GM23338 (cell line): ENCODE results near the gene CHRNA4.
A peak's percentile ranks its signal among the peaks of the same experiment; 100 is the strongest.

Source experiments
- CREB1 ChIP-seq: fragments of 250-450 bp; sonication (Bioruptor Pico); IDR thresholded peaks from 2 replicates; pipeline ENCODE4 v1.5.0; 2020; ENCODE audit warnings: low read depth, mild to moderate bottlenecking, moderate library complexity
- ETS1 ChIP-seq: IDR thresholded peaks from 2 replicates; pipeline ENCODE4 v1.6.1; 2016; ENCODE audit warnings: antibody characterized with exemption
- EZH2 ChIP-seq: fragments of 200-600 bp; sonication (generic); IDR thresholded peaks from one replicate; pipeline ENCODE4 v1.8.0; 2017; ENCODE audit warnings: antibody characterized with exemption, mild to moderate bottlenecking, low read depth; ENCODE audit not compliant: unreplicated experiment
- EZH2phosphoT487 ChIP-seq: fragments of 200-600 bp; sonication (generic); IDR thresholded peaks from one replicate; pipeline ENCODE4 v1.8.1; 2018; ENCODE audit warnings: antibody characterized with exemption; ENCODE audit not compliant: unreplicated experiment
- JUNB ChIP-seq: IDR thresholded peaks from one replicate; pipeline ENCODE4 v1.6.1; 2016; ENCODE audit warnings: antibody characterized with exemption; ENCODE audit not compliant: unreplicated experiment
- NANOG ChIP-seq: IDR thresholded peaks from 2 replicates; pipeline ENCODE4 v1.6.1; 2016; ENCODE audit warnings: antibody characterized with exemption, borderline replicate concordance
- POLR2AphosphoS5 ChIP-seq: IDR thresholded peaks from 2 replicates; pipeline ENCODE4 v1.6.1; 2016; ENCODE audit warnings: antibody characterized with exemption, low read depth
- STAT1 ChIP-seq: IDR thresholded peaks from one replicate; pipeline ENCODE4 v1.6.1; 2016; ENCODE audit warnings: antibody characterized with exemption; ENCODE audit not compliant: unreplicated experiment
- ZNF114 ChIP-seq: fragments of 250-450 bp; sonication (Bioruptor Pico); IDR thresholded peaks from 2 replicates; pipeline ENCODE4 v1.5.0; 2020; ENCODE audit warnings: mild to moderate bottlenecking, moderate library complexity
- ZNF331 ChIP-seq: fragments of 250-450 bp; sonication (Bioruptor Pico); IDR thresholded peaks from 2 replicates; pipeline ENCODE4 v1.5.0; 2020; ENCODE audit warnings: low read depth, mild to moderate bottlenecking, moderate library complexity
- TF ChIP-seq, protein P1 (sequence below), 2 experiments: fragments of 200-600 bp in 1 of 2; sonication (generic) in 1 of 2; conservative IDR thresholded peaks; 2 replicates each; pipeline versions ENCODE4 v1.5.1 to v1.6.1; 2016 to 2017; ENCODE audit warnings: antibody characterized with exemption in 2 of 2, low read depth in 2 of 2, mild to moderate bottlenecking in 2 of 2, moderate library complexity in 1 of 2
- TF ChIP-seq, protein P2 (sequence below): IDR thresholded peaks from one replicate; pipeline ENCODE4 v1.6.1; 2018; ENCODE audit warnings: antibody characterized with exemption; ENCODE audit not compliant: unreplicated experiment
- TF ChIP-seq, protein P3 (sequence below): fragments of 250-450 bp; sonication (Bioruptor Pico); IDR thresholded peaks from 2 replicates; pipeline ENCODE4 v1.5.0; 2020; ENCODE audit warnings: mild to moderate bottlenecking, moderate library complexity

DNA sequence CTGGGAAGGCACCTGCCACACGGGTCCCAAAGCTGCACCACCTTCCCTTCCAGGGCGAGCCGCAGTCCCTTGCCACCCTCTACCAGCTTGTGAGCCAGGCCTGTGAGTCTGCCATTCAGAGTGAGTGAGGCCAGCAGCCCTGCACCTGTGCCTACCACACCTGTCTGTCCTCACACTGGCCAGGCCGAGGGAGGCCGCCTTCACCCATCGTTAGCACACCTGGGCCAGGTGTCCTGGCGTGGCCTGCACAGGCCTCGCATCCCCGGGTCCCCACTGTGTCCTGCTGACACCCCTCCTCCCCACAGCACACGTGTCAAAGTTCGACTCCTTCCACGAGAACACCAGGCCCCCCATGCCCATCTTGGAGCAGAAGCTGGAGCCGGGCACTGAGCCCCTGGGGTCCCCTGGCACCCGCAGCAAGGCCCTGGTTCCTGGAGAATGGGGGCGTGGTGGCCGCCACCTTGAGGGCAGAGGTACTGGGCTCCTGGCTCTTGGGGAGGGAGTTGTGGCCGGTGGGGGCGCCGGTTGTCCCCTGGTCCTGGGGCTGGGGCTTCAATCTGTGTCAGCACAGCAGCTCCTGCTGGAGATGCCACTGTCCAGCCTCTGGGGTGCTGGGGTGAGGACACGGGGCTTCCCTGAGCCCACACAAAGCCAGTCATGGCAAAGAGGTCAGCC lies 33.0 kb downstream of the CHRNA4 start:
- TF ChIP-seq, protein P1, sequence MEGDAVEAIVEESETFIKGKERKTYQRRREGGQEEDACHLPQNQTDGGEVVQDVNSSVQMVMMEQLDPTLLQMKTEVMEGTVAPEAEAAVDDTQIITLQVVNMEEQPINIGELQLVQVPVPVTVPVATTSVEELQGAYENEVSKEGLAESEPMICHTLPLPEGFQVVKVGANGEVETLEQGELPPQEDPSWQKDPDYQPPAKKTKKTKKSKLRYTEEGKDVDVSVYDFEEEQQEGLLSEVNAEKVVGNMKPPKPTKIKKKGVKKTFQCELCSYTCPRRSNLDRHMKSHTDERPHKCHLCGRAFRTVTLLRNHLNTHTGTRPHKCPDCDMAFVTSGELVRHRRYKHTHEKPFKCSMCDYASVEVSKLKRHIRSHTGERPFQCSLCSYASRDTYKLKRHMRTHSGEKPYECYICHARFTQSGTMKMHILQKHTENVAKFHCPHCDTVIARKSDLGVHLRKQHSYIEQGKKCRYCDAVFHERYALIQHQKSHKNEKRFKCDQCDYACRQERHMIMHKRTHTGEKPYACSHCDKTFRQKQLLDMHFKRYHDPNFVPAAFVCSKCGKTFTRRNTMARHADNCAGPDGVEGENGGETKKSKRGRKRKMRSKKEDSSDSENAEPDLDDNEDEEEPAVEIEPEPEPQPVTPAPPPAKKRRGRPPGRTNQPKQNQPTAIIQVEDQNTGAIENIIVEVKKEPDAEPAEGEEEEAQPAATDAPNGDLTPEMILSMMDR (conservative IDR thresholded peaks at IDR 0.05; ENCODE audit: low read depth in 2 of 2), result no peak; a peak in 1 of 4 replicates
- TF ChIP-seq, protein P2, sequence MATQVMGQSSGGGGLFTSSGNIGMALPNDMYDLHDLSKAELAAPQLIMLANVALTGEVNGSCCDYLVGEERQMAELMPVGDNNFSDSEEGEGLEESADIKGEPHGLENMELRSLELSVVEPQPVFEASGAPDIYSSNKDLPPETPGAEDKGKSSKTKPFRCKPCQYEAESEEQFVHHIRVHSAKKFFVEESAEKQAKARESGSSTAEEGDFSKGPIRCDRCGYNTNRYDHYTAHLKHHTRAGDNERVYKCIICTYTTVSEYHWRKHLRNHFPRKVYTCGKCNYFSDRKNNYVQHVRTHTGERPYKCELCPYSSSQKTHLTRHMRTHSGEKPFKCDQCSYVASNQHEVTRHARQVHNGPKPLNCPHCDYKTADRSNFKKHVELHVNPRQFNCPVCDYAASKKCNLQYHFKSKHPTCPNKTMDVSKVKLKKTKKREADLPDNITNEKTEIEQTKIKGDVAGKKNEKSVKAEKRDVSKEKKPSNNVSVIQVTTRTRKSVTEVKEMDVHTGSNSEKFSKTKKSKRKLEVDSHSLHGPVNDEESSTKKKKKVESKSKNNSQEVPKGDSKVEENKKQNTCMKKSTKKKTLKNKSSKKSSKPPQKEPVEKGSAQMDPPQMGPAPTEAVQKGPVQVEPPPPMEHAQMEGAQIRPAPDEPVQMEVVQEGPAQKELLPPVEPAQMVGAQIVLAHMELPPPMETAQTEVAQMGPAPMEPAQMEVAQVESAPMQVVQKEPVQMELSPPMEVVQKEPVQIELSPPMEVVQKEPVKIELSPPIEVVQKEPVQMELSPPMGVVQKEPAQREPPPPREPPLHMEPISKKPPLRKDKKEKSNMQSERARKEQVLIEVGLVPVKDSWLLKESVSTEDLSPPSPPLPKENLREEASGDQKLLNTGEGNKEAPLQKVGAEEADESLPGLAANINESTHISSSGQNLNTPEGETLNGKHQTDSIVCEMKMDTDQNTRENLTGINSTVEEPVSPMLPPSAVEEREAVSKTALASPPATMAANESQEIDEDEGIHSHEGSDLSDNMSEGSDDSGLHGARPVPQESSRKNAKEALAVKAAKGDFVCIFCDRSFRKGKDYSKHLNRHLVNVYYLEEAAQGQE, result peak; percentile 10
- TF ChIP-seq EZH2phosphoT487 (no peak), STAT1 (no peak), POLR2AphosphoS5 (no peak), EZH2 (no peak), JUNB (no peak), CREB1 (CRISPR knock-in tag) (no peak), NANOG (no peak), ZNF331 (CRISPR knock-in tag) (no peak), ZNF114 (CRISPR knock-in tag) (no peak), ETS1 (no peak)
- TF ChIP-seq, protein P3, sequence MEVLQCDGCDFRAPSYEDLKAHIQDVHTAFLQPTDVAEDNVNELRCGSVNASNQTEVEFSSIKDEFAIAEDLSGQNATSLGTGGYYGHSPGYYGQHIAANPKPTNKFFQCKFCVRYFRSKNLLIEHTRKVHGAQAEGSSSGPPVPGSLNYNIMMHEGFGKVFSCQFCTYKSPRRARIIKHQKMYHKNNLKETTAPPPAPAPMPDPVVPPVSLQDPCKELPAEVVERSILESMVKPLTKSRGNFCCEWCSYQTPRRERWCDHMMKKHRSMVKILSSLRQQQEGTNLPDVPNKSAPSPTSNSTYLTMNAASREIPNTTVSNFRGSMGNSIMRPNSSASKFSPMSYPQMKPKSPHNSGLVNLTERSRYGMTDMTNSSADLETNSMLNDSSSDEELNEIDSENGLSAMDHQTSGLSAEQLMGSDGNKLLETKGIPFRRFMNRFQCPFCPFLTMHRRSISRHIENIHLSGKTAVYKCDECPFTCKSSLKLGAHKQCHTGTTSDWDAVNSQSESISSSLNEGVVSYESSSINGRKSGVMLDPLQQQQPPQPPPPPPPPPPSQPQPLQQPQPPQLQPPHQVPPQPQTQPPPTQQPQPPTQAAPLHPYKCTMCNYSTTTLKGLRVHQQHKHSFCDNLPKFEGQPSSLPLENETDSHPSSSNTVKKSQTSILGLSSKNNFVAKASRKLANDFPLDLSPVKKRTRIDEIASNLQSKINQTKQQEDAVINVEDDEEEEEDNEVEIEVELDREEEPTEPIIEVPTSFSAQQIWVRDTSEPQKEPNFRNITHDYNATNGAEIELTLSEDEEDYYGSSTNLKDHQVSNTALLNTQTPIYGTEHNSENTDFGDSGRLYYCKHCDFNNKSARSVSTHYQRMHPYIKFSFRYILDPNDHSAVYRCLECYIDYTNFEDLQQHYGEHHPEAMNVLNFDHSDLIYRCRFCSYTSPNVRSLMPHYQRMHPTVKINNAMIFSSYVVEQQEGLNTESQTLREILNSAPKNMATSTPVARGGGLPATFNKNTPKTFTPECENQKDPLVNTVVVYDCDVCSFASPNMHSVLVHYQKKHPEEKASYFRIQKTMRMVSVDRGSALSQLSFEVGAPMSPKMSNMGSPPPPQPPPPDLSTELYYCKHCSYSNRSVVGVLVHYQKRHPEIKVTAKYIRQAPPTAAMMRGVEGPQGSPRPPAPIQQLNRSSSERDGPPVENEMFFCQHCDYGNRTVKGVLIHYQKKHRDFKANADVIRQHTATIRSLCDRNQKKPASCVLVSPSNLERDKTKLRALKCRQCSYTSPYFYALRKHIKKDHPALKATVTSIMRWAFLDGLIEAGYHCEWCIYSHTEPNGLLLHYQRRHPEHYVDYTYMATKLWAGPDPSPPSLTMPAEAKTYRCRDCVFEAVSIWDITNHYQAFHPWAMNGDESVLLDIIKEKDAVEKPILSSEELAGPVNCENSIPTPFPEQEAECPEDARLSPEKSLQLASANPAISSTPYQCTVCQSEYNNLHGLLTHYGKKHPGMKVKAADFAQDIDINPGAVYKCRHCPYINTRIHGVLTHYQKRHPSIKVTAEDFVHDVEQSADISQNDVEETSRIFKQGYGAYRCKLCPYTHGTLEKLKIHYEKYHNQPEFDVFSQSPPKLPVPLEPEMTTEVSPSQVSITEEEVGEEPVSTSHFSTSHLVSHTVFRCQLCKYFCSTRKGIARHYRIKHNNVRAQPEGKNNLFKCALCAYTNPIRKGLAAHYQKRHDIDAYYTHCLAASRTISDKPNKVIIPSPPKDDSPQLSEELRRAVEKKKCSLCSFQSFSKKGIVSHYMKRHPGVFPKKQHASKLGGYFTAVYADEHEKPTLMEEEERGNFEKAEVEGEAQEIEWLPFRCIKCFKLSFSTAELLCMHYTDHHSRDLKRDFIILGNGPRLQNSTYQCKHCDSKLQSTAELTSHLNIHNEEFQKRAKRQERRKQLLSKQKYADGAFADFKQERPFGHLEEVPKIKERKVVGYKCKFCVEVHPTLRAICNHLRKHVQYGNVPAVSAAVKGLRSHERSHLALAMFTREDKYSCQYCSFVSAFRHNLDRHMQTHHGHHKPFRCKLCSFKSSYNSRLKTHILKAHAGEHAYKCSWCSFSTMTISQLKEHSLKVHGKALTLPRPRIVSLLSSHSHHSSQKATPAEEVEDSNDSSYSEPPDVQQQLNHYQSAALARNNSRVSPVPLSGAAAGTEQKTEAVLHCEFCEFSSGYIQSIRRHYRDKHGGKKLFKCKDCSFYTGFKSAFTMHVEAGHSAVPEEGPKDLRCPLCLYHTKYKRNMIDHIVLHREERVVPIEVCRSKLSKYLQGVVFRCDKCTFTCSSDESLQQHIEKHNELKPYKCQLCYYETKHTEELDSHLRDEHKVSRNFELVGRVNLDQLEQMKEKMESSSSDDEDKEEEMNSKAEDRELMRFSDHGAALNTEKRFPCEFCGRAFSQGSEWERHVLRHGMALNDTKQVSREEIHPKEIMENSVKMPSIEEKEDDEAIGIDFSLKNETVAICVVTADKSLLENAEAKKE (CRISPR knock-in tag), result no peak
